Measurements from ENCODE around the gene NKAIN2.
"Not testable (repeated sequence)": the region's sequence is repeated elsewhere in the genome, so short reads cannot be mapped to it uniquely, and the experiment has no call there.

NKAIN2 gene

GRCh38 chr6:124655866-124656265 is 852.2 kb downstream of the NKAIN2 start:
- DNase-seq = no peak

- no peak for DNase-seq
Observed at GRCh38 chr6:124658053-124658452, 854.4 kb downstream of the NKAIN2 start.

- no peak for DNase-seq
Observed at GRCh38 chr6:124659427-124659826, 855.8 kb downstream of the NKAIN2 start.

GRCh38 chr6:124660185-124660584 is 856.5 kb downstream of the NKAIN2 start:
- no peak for DNase-seq

GRCh38 chr6:124661097-124661661 is 857.5 kb downstream of the NKAIN2 start:
- no peak for DNase-seq

GRCh38 chr6:124668028-124668427 is 864.4 kb downstream of the NKAIN2 start:
- no peak for DNase-seq

- DNase-seq = no peak
Observed at GRCh38 chr6:124669713-124670480, 866.2 kb downstream of the NKAIN2 start.

- no peak for DNase-seq
Observed at GRCh38 chr6:124670801-124671200, 867.1 kb downstream of the NKAIN2 start.

GRCh38 chr6:124671324-124671723 is 867.7 kb downstream of the NKAIN2 start:
- no peak for DNase-seq

- DNase-seq = no peak
Observed at GRCh38 chr6:124674042-124674441, 870.4 kb downstream of the NKAIN2 start.

- DNase-seq = no peak
Observed at GRCh38 chr6:124676033-124676432, 872.4 kb downstream of the NKAIN2 start.

- no peak for DNase-seq
Observed at GRCh38 chr6:124677874-124678273, 874.2 kb downstream of the NKAIN2 start.

- no peak for DNase-seq
Observed at GRCh38 chr6:124679387-124679786, 875.7 kb downstream of the NKAIN2 start.

GRCh38 chr6:124682751-124683150 is 879.1 kb downstream of the NKAIN2 start:
- DNase-seq = no peak

GRCh38 chr6:124683507-124683906 is 879.8 kb downstream of the NKAIN2 start:
- no peak for DNase-seq

GRCh38 chr6:124684621-124685020 is 881.0 kb downstream of the NKAIN2 start:
- no peak for DNase-seq

- DNase-seq = no peak
Observed at GRCh38 chr6:124688369-124688768, 884.7 kb downstream of the NKAIN2 start.

GRCh38 chr6:124694139-124694705 is 890.6 kb downstream of the NKAIN2 start:
- no peak for DNase-seq

GRCh38 chr6:124699038-124699437 is 895.4 kb downstream of the NKAIN2 start:
- no peak for DNase-seq

GRCh38 chr6:124703541-124703940 is 899.9 kb downstream of the NKAIN2 start:
- no peak for DNase-seq

GRCh38 chr6:124712532-124712931 is 908.9 kb downstream of the NKAIN2 start:
- not testable (repeated sequence) for DNase-seq

- DNase-seq = no peak
Observed at GRCh38 chr6:124714728-124715127, 911.1 kb downstream of the NKAIN2 start.

- no peak for DNase-seq
Observed at GRCh38 chr6:124719913-124720312, 916.2 kb downstream of the NKAIN2 start.

GRCh38 chr6:124721331-124721730 is 917.7 kb downstream of the NKAIN2 start:
- DNase-seq = no peak

Data from CD4-positive, alpha-beta T cell treated with Interleukin-4 for 4 hours (primary cell).